ENCODE data around the gene GANAB.

- TF ChIP-seq CTCF (conservative IDR thresholded peaks at IDR 0.05; ENCODE audit: low read depth, low read length): no peak
- no peak for TF ChIP-seq EZH2 (IDR thresholded peaks at IDR 0.05; ENCODE audit: low read length, unreplicated experiment)
These were observed 31.3 kb upstream of the GANAB start for GRCh38 chr11:62677714-62678113.

Data from PC-3 (cell line).